Measurements from ENCODE around the gene ATP8B4. TPM values are rescaled to one million over a fixed set of nuclear protein-coding genes. Genes with fewer than 3 reads are reported as not detected.

Gene ATP8B4
- total RNA-seq, 1 donor, result 0.99 TPM

DNA sequence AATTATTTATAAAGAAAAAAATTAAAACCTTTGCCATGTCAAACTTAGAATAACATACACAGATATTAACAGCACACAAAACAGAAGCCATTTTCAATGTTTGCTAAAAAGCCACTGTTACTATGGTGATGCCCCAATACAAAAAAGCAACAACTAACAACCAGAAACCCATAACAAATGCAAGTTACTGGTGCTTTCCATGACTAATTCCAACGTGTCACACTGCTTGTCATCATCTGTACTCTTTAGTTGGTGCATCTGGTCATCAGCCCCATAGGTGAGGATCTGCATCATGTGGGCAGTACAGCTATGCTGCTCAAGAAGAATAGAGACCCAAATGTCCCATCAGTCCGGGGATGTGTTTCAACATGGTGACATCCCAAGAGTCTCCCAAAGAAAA, 52.8 kb downstream of the ATP8B4 start:
- no peak for TF ChIP-seq CTCF (IDR thresholded peaks at IDR 0.05; ENCODE audit: insufficient read depth, low read length)
- no peak overlapping the region for H3K4me3 ChIP-seq (ENCODE audit: low read depth, low read length)
- no peak for DNase-seq (ENCODE audit: low read depth)

- DNase-seq (ENCODE audit: low read depth), result no peak
- no peak for TF ChIP-seq CTCF (IDR thresholded peaks at IDR 0.05; ENCODE audit: insufficient read depth, low read length)
- no peak overlapping the region for H3K4me3 ChIP-seq (ENCODE audit: low read depth, low read length)
Measured at GRCh38 chr15:50065279-50065678, 53.8 kb downstream of the ATP8B4 start.

DNA sequence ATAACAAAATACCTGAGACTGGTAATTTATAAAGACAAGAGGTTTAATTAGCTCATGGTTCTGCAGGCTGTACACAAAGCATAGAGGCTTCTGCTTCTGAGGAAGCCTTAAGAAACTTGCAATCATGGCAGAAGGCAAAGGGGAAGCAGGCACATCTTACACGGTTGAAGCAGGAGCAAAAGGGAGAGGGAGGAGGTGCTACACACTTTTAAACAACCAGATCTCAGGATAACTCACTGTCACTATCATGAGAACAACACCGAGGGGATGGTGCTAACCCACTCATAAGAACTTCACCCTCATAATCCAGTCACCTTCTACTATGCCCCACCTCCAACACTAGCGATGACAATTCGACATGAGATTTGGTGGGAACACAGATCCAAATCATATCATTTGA, 54.4 kb downstream of the ATP8B4 start:
- no peak for DNase-seq (ENCODE audit: low read depth)
- TF ChIP-seq CTCF (IDR thresholded peaks at IDR 0.05; ENCODE audit: insufficient read depth, low read length), result no peak
- no peak overlapping the region for H3K4me3 ChIP-seq (ENCODE audit: low read depth, low read length)

DNA sequence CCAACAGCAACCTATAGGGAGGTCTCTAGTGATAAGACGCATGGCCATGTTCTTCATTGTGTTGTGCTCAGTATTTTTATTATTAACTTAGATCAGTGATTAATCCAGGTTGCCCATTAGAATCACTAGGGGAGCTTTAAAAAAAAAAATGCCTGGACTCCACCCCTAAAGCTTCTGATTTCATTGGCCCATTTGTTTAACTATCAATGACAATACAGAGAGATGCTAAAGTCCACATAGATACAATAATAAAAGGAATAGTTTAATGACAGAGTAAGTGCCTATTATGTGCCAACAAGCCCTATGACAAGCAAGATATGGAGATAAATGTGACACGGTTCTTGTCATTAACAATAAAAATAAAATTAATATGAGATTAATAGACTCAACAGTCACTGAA, 55.8 kb downstream of the ATP8B4 start:
- TF ChIP-seq CTCF (IDR thresholded peaks at IDR 0.05; ENCODE audit: insufficient read depth, low read length), result no peak
- DNase-seq (ENCODE audit: low read depth), result no peak
- H3K4me3 ChIP-seq (ENCODE audit: low read depth, low read length), result no peak overlapping the region

- DNase-seq (ENCODE audit: low read depth), result no peak
- H3K4me3 ChIP-seq (ENCODE audit: low read depth, low read length), result no peak overlapping the region
- TF ChIP-seq CTCF (IDR thresholded peaks at IDR 0.05; ENCODE audit: insufficient read depth, low read length), result no peak
Measured at GRCh38 chr15:50061503-50061902, 57.5 kb downstream of the ATP8B4 start.

DNA sequence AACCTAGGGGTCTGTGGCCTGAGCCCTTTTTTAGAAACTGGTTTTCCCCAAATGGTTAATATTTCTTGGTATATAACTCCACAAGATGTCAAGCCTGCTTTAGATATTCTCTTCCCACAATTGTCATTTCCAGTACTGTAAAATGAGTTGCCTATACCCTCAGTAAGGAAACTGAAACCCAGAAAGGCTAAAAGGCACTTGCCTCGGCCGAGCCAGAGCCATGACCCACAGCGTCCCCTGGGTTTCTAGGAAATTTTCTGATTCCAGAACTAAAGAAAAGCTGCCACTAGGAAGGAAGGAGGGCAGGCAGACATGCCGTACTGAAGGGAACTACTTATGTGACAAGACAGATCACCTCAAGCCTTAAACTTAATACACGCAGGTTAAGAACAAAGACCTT, 59.1 kb downstream of the ATP8B4 start:
- TF ChIP-seq CTCF (IDR thresholded peaks at IDR 0.05; ENCODE audit: insufficient read depth, low read length), result no peak
- no peak overlapping the region for H3K4me3 ChIP-seq (ENCODE audit: low read depth, low read length)
- DNase-seq (ENCODE audit: low read depth), result no peak

DNA sequence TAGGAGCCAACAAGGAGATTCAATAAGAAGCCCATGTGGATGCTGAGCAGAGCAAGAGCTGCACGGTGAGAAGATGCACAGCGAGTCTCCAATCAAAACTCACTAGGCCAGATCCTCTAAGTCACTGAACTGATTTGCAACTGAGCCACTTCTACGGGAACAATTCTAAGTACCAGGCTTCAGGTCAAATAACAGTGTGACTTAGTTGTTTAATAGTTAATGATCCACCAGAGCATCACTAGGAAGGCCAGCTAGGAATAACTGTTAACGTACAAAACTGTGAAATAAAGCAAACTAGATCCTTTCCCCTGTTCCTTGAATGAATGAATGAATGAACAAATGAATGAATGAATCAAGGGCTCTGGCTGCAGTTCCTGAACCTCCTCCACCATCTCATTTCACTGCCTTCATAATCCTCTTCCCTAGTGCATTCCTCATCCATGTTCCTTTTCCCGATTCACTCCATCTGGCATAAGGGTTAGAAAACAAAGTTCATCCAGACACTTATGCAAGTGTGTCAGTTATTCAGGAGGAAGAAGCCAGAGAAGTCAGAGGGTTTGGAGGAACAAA, 59.7 kb downstream of the ATP8B4 start:
- no peak for TF ChIP-seq CTCF (IDR thresholded peaks at IDR 0.05; ENCODE audit: insufficient read depth, low read length)
- DNase-seq (ENCODE audit: low read depth), result no peak

More for the DNA sequence above, 59.7 kb downstream of the ATP8B4 start:
- H3K4me3 ChIP-seq (ENCODE audit: low read depth, low read length), result no peak overlapping the region
